ENCODE data around the gene RTL10. TPM values are rescaled to one million over a fixed set of nuclear protein-coding genes. Genes with fewer than 3 reads are reported as not detected.

The RTL10 gene
- total RNA-seq, 1 donor from 2014 or later, result 20.3 TPM

GRCh38 chr22:19844377-19845053, 10.2 kb downstream of the RTL10 start:
- Mint-ChIP-seq H3K9me3 (ENCODE audit: unreplicated experiment) (no peaks in the 10 kb centered on the region), H3K4me3 (ENCODE audit: unreplicated experiment) (no peak overlapping the region), H3K27ac (ENCODE audit: unreplicated experiment) (no peak overlapping the region), H3K27me3 (ENCODE audit: unreplicated experiment) (no peaks in the 10 kb centered on the region), H3K4me1 (ENCODE audit: unreplicated experiment) (peaks cover 4% of the 10 kb centered on the region), H3K36me3 (ENCODE audit: low read depth, unreplicated experiment) (peaks cover 4% of the 10 kb centered on the region)
- TF ChIP-seq CTCF (IDR thresholded peaks at IDR 0.05; ENCODE audit: unreplicated experiment), result no peak
- DNase-seq (ENCODE audit: low spot score), result no peak

- Mint-ChIP-seq H3K36me3 (ENCODE audit: low read depth, unreplicated experiment) (peaks cover 4% of the 10 kb centered on the region), H3K9me3 (ENCODE audit: unreplicated experiment) (no peaks in the 10 kb centered on the region), H3K27me3 (ENCODE audit: unreplicated experiment) (no peaks in the 10 kb centered on the region), H3K4me1 (ENCODE audit: unreplicated experiment) (peaks cover 4% of the 10 kb centered on the region), H3K4me3 (ENCODE audit: unreplicated experiment) (no peak overlapping the region), H3K27ac (ENCODE audit: unreplicated experiment) (no peak overlapping the region)
- DNase-seq (ENCODE audit: low spot score), result no peak
- TF ChIP-seq CTCF (IDR thresholded peaks at IDR 0.05; ENCODE audit: unreplicated experiment), result no peak
Measured at GRCh38 chr22:19843857-19844376, 10.8 kb downstream of the RTL10 start.

GRCh38 chr22:19843107-19843856, 11.4 kb downstream of the RTL10 start:
- DNase-seq (ENCODE audit: low spot score), result no peak
- no peak for TF ChIP-seq CTCF (IDR thresholded peaks at IDR 0.05; ENCODE audit: unreplicated experiment)
- no peaks in the 10 kb centered on the region for H3K27me3 Mint-ChIP-seq (ENCODE audit: unreplicated experiment)
- no peak overlapping the region for H3K4me3 Mint-ChIP-seq (ENCODE audit: unreplicated experiment)
- H3K9me3 Mint-ChIP-seq (ENCODE audit: unreplicated experiment), result no peaks in the 10 kb centered on the region
- peaks cover 4% of the 10 kb centered on the region for H3K36me3 Mint-ChIP-seq (ENCODE audit: low read depth, unreplicated experiment)
- H3K27ac Mint-ChIP-seq (ENCODE audit: unreplicated experiment), result no peak overlapping the region
- peaks cover 4% of the 10 kb centered on the region for H3K4me1 Mint-ChIP-seq (ENCODE audit: unreplicated experiment)

- TF ChIP-seq CTCF (IDR thresholded peaks at IDR 0.05; ENCODE audit: unreplicated experiment), result no peak
- Mint-ChIP-seq H3K27ac (ENCODE audit: unreplicated experiment) (no peak overlapping the region), H3K9me3 (ENCODE audit: unreplicated experiment) (no peaks in the 10 kb centered on the region), H3K36me3 (ENCODE audit: low read depth, unreplicated experiment) (peaks cover 4% of the 10 kb centered on the region), H3K4me1 (ENCODE audit: unreplicated experiment) (peaks cover 4% of the 10 kb centered on the region), H3K27me3 (ENCODE audit: unreplicated experiment) (no peaks in the 10 kb centered on the region), H3K4me3 (ENCODE audit: unreplicated experiment) (no peak overlapping the region)
- no peak for DNase-seq (ENCODE audit: low spot score)
Measured at GRCh38 chr22:19842393-19843106, 12.1 kb downstream of the RTL10 start.

Data from endothelial cell (in vitro differentiated cells).